IPS-NIHi7 (cell line): ENCODE results near the gene RELL1.

Experiments
- DNase-seq: peaks from one replicate; pipeline ENCODE4 v3.0.0; 2012; ENCODE audit warnings: mixed read lengths; ENCODE audit errors: extremely low spot score

RELL1 gene

GRCh38 chr4:37601531-37601930 is 84.6 kb downstream of the RELL1 start:
- no peak for DNase-seq

- DNase-seq: no peak
Observed at GRCh38 chr4:37599092-37599790, 86.9 kb downstream of the RELL1 start.

DNA sequence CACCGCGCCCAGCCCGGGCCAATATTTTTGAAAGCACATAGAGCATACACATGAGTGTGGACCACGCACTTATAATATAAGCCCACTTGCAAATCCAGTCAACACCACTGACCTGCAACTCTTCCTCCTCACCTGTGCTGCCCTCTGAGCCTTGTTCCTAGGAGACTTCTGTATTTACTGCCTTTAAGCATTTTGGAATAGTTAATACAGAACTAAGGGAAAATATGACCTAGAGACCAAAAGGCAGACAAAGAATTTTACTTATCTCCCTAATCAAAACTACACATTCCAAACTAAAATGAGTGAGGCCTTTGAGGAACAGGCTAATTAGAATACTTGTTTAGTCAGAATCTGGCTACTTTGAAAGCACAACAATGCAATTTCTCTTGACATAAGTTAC is 89.1 kb downstream of the RELL1 start:
- DNase-seq: no peak

DNA sequence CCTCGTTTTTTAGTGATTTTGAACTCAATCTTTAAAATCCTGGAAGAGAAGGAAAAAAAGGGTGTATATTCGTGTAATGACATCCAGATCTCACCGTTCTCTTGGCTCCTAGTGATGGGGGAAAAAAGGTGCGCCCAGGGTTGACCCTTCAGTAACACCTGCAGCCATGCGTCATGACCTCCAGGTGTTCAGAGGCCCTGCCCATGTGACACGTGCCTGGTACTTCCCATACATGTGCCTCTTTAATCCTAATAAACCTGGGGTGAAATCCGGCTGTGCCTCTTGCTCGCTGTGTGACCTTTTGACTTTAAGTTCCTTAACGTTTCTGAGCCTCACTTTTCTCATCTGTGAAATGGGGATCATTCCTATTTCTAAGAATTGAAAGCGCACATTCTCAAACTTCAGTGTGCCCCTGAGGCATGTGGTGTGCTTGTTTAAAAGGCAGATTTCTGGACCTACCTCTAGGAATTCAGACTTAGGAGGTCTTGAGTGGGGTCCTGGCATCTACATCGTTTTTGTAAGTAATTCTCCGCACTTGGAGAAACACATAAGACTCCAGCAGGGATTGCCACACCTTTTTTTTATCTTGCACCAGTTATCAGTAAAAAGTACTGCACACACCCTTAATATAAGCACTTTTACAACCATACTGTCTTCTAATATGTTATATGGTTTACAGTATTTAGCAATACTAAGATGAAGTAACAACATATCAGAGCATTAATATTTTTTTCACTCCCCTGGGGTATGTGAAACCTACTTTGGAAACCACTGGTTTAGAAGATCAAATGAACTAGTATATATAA is 90.1 kb downstream of the RELL1 start:
- DNase-seq: no peak

- DNase-seq: no peak
Observed at GRCh38 chr4:37594099-37594498, 92.1 kb downstream of the RELL1 start.

DNA sequence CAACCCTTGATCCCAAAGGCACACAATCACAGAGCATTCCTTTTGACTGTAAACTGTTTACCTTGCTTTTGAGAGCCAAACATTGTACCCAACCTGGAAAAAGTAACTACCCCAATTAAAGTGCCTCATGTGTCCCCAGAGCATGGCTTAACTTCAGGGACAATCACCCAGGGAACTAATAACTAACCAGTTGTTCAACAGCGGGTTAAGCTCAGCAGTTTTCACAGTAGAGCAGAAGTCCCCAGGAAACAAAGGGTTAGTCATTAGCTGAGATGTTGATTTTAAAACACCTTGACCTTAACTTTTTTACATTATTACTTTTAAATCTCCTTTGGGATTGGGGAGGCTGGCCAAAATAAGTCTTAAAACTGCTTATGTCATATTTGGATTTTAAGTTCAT is 94.8 kb downstream of the RELL1 start:
- DNase-seq: no peak

DNA sequence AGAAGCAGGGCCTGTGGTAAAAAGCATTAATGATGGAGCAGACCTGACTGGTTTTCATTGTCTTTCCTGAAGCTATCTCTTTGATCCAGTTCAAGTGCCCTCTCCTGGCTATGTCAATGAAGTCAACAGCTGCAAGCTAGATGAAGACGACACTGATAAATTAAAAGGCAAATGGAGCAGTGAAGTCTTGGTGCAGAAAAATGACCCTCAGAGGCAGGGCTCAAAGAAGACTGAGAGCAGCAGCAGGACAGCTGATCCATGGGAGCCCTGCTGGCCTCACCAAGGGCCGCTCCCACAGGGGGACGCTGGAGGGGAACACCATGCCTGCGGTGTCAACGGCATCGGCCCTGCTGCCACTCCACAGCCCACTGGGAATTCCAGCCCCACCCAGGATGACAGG is 96.2 kb downstream of the RELL1 start:
- DNase-seq: no peak

GRCh38 chr4:37588150-37588549 is 98.0 kb downstream of the RELL1 start:
- no peak for DNase-seq

GRCh38 chr4:37586194-37586593 is 100.0 kb downstream of the RELL1 start:
- no peak for DNase-seq

GRCh38 chr4:37584493-37585060 is 101.6 kb downstream of the RELL1 start:
- DNase-seq: no peak

DNA sequence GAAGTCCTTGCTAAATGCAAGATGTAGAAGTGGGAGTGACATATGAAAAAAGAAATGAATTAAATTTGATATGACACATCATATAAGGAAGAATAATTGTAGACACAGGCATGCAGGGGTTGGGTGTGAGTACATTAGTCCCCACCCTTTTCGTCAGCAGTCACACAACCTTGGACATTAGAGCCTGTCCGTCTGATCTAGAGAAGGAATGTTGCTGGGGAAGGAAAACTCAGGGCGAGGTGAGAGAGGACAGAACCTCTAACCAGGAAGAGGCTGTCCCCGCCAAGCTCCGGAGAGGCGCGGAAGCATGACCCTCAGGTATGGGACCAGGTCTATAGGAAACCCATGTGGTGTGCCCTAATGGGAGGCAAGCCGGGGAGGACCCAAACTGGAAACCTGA is 102.1 kb downstream of the RELL1 start:
- no peak for DNase-seq

GRCh38 chr4:37573566-37573965 is 112.6 kb downstream of the RELL1 start:
- DNase-seq: no peak

DNA sequence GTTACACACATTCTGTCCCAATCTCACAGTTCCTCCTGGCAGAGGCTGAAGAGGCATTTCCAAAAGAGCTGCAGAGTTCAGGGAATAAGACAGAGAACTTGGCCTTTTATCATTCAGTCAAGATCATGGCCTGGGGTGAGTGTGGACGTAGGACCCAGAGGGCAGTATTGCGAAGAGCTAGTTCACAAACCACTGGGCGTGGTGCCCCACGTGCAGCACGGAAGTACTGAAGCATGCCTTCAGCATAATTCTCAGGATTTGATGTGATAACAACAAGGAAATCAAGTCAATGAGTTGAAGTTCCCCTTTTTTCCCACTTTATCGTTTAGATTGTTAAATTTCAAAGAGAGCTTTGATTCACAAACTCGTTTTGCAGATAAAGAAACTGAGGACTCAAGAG is 117.7 kb downstream of the RELL1 start:
- DNase-seq: no peak

- no peak for DNase-seq
Observed at GRCh38 chr4:37567836-37568235, 118.3 kb downstream of the RELL1 start.

DNA sequence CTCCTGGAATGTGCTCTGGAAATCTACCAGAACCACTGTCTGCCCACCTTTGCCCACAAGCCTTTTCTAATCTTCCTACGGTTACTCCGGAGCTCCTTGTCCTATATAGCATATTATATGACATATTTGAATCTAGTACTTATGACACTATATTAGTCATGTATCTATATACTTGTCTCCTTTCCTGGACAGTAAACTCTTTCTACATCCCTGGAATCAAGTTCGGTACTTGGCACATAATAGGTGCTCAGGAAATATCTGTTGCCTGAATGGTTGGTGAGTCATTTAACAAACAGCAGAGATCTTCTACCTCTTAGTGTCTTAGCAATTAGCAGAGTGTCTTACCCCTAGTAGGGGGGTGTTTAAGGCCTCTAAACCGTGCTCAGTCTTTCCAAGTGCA is 123.6 kb downstream of the RELL1 start:
- DNase-seq: no peak

- DNase-seq: no peak
Observed at GRCh38 chr4:37561803-37562207, 124.4 kb downstream of the RELL1 start.

- DNase-seq: no peak
Observed at GRCh38 chr4:37561196-37561802, 124.9 kb downstream of the RELL1 start.
